Stomach (tissue), 4 donors: Measurements from ENCODE around the gene ERVFRD-1.

Source experiments
- POLR2A ChIP-seq, 4 donors: fragments of 450-650 bp; IDR thresholded peaks; one replicate each; pipeline ENCODE4 v1.6.1; 2016; ENCODE audit warnings: antibody characterized with exemption in 4 of 4, control low read depth in 2 of 4, mild to moderate bottlenecking in 1 of 4, moderate library complexity in 1 of 4
- TF ChIP-seq, protein P1 (sequence below), 7 experiments: fragments of 450-650 bp in 4 of 7; fragments of 200-600 bp in 3 of 7; sonication (generic) in 3 of 7; IDR thresholded peaks; one replicate each; pipeline ENCODE4 v1.5.1; 2016 to 2019; ENCODE audit warnings: antibody characterized with exemption in 7 of 7, control low read depth in 2 of 7, mild to moderate bottlenecking in 1 of 7

GRCh38 chr6:11108726-11109125, 2.8 kb downstream of the ERVFRD-1 start:
- no peak for TF ChIP-seq POLR2A (IDR thresholded peaks at IDR 0.05)
- TF ChIP-seq, protein P1, sequence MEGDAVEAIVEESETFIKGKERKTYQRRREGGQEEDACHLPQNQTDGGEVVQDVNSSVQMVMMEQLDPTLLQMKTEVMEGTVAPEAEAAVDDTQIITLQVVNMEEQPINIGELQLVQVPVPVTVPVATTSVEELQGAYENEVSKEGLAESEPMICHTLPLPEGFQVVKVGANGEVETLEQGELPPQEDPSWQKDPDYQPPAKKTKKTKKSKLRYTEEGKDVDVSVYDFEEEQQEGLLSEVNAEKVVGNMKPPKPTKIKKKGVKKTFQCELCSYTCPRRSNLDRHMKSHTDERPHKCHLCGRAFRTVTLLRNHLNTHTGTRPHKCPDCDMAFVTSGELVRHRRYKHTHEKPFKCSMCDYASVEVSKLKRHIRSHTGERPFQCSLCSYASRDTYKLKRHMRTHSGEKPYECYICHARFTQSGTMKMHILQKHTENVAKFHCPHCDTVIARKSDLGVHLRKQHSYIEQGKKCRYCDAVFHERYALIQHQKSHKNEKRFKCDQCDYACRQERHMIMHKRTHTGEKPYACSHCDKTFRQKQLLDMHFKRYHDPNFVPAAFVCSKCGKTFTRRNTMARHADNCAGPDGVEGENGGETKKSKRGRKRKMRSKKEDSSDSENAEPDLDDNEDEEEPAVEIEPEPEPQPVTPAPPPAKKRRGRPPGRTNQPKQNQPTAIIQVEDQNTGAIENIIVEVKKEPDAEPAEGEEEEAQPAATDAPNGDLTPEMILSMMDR (IDR thresholded peaks at IDR 0.05) = no peak
